ENCODE data around the gene PMM2.

PMM2 gene

DNA sequence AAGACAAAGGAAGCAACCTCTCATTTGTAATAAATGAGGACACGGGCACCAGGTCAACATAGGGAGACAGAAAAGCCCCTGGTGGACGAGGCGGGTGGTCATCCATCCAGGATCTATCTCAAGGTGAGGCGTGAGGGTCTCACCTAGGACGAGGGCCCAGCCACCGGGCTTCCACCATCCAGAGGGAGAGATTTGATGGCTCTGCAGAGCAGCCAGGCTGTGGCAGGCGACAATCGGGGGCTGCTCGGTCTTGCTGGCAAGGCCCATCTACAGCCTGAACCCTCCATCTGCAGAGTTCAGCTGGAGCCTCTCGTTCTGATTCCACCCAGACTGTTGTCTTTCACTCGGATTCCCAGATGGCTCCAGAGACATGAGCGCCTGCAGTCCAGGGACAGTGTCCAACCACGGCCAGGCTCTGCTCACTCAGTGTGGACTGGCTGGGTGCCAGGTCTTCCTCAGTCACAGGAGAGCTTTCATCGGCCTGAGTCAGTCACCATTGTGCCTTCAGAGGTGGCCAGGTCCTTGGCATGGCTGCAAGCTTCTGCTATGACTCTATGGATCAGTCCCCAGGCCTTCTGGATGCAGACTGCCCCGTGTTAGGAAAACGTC is 90.4 kb downstream of the PMM2 start:
- DNase-seq (ENCODE audit: low read depth), result no peak

DNA sequence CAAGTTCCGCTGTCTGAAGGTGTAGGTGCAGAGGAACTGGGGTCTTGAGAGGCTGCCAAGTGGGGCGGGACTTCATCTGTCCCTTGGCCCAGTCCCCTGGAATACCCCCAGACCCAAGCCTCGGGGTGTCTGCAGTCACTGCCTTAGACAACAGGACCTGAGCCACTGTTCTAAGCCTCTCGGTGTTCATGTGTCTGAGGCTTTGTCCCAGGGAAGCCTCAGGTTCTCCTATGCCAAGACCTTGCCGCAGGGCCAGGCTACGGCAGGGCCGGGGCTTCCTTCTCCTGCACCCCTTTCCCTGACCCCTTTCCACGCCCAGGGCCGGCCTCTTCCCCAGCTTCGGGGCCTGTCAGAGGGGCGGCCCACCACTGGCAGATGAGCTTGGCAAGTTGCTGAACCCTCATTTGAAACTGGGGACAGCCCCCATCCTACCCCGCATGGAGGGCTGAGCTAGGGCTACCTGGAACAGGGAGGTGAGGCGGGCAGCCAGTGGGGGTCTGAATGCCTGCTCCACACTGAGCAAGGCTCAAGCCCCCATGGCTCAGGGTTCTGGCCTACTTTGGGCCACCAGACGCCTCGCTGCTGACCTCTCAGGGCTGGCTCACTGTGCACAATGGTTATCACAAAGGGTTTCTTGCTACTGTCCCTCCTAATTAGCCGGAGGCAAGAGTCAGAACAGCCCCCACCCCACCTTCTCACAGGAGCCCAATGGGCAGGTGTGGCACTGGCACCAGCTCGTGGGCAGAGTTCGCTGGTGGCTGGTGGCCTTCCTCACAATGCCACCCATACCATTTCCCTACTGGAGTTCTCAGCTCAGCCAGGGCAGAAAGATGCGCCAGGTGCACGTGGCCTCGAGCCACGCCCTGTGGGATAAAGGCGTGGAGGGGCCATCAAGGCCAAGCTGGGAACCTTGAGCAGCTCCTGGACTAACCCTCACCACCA is 91.6 kb downstream of the PMM2 start:
- DNase-seq (ENCODE audit: low read depth), result no peak

DNA sequence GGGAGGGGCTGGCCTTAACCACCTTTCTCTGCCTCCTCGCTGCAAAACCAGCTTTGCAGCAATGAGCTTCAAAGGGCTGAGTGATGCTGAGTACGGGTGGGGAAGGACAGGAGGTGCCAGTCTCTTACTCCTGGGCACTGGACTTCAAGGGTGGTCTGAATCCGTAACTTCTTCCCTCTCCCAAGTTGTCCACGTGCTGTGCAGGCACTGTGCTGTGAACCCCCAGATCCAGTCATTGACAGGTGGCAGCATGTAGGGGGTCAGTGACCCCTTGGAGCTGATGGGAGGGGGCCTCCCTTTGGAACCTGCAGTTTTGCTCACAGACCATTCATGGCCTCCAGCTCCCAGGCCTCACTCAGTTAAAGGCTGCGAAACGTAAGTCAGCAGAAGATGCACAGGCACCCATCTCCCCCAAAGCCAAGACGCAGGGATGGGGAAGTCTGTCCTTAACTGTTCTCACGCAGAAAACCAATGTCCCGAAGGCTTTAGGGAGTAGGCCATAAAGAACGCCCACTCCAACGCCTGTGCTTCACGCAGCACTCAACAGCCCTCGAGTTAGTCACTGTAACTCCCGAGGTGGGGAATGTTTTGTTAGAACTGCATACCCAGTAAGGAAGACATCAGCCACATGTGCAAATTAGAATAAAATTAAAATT is 92.4 kb downstream of the PMM2 start:
- DNase-seq (ENCODE audit: low read depth), result no peak

DNA sequence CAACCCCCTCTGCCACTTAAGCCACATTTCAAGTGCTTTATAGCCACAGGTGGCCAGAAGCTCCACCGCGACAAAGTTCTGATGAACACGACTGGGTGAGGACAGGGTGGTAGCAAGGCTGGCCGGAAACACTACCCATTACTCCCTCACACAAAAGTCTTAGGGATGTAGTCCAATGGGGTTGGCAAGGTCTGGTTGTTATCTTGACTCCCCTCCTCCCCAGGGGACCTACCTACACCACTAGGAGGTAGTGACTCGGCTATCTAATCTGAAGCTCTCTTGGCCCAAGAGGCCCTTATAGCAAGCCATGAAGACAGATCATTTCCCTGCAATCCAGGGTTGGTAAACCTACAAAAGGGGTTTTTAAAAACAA is 92.9 kb downstream of the PMM2 start:
- DNase-seq (ENCODE audit: low read depth), result no peak

DNA sequence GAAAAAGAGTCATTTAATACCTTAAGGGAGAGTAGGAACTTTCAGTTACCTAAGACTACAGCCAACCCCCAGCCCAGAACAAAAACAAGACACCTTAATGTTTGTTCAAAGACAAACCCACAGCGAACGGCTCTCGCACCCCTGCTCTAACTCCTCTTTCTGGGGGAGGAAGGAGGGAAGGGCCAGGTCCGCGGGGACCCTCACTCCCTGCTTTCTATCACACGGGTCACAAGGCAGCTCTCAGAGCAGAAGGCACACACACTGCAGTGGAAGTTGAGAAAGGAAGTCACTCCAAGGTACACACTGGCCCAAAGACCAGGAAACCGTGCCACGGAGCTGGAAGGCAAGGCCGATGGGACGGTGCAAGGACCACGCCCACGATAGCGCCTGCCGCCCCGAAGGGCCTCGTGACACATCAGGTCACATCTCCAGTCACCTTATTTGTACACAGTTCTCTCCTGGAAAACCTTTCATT is 94.5 kb downstream of the PMM2 start:
- no peak for DNase-seq (ENCODE audit: low read depth)

DNA sequence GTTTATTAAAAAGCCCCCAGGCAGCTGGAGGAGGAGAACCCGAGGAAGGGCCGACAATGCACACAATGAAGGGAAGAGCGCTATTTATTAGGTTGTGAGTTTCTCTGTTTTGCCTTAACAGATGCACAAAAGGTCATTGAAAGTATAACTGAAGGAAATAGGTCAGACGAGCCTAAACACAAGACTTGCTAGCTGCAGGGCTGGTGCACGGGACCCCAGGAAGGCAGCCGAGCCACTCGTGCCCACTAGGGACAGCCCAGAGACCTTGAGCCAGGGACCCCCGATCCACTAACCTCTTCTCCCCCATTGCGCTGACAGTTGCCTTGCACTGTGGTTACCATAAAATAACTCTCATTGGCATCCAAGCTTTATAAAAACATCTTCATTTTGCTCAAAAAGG is 95.8 kb downstream of the PMM2 start:
- DNase-seq (ENCODE audit: low read depth), result no peak

DNA sequence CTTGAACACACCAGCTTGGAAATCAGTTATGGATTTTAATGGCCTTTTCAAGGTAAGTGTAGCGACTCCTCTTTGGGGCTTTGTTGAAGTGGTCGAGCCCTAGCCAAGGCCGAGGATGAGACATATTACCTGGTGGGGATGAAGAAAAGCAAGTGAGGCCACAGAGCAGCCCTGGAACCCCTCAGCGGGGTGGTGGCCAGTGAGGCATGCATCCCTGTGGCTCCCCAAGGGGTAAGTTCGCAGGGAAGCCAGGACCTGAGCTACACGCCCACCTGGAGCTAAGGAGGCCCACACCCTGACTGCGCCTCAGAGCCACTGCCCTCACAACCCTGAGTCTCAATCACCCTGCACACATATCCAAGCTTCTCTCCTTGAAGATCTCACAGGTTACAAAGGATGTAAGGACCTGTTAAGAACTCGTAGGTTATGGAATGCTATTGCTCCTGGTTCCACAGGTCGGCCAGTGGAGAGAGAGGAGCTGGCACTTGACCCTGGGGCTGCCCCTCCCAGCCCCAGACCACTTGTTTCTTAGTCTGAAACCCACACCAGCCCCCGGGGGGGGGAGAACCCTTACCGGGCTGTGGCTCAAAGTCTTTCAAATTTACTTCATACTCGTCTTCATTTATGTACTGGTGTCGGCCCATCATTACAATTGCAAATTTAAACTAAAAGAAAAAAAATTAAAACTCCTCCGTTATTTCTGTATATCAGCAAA is 96.5 kb downstream of the PMM2 start:
- no peak for DNase-seq (ENCODE audit: low read depth)

DNA sequence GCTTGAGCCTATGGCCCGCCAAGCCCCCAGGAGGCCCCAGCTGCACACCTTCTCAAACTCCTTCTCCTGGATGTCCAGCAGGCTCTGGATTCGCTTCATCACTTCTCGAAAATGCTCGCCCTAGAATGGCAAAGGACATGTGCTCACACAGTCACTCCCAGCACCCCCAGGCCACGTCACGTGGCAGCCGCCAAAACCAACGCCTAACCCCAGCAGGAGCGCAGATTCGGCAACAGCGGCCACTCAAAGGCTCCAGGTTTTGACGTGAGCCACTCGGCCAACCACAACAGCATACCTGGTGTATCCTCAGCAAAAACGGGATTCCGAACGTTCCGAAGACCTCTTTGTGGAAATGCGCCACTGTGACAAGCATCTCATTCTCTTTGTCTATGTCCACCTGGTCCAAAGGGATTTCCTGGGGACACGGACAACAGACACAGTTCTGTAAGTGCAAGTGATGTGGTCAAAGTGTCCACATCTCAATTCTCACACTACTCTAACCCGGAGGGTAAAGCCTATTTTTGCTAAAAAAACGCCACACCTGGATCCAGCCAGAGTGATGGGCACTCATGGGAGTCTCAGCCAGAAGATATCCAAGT is 97.2 kb downstream of the PMM2 start:
- DNase-seq (ENCODE audit: low read depth), result no peak

DNA sequence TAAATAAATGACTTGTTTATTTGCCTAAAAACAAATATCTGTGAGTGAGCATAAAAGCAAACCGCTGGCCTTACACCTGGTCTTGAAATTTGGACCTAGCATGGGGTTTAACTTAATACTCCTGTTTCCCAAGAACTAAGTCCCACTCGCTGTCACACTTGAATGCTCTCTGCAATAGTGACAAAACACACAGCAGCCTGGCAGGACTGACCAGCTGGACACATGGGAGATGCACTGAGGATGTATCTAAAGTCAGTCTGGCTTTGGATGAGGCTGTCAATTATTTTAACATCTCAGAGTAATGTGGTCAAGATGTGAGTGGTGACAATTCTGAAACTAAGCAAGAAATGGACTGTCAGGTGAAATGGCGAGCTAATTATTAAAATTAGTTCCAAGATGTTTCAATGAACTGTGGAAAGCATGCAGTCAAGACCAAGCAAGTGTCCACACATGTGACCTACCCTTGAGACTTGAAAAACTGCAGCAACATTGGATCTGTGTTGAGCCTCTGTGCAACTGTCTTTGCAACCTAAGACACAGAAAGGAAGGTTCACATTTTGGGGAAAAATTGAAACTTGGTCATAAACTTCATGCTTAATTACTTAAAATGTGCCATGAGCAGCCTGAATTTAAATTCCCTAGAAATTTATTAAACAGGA is 101.2 kb downstream of the PMM2 start:
- DNase-seq (ENCODE audit: low read depth), result no peak

All from activated gamma-delta T cell treated with anti-CD3 and anti-CD28 coated beads, Interleukin-2, amount 50 U/mL, for 16 hours (primary cell).